HepG2 (cell line): ENCODE data around the gene GRB2. TPM values are rescaled to one million over a fixed set of nuclear protein-coding genes. Genes with fewer than 3 reads are reported as not detected.
A peak's percentile ranks its signal among the peaks of the same experiment; 100 is the strongest.

ENCODE experiments used
- ATAC-seq: fragments of 200-7000 bp; cut with Tn5 transposase; 3 replicates; pipeline ENCODE4 v1.9.1; 2020; ENCODE audit warnings: mild to moderate bottlenecking, moderate library complexity
- BruUV-seq: library from RNA; stranded (reverse); fragments of 400-500 nt; replicated peaks from 2 replicates; lab custom pipeline; 2021; lab: Mats Ljungman, UMichigan
- CTCF ChIA-PET: fragments of 300-600 bp; formaldehyde crosslinking; extraction: SDS; loops from one replicate; lab custom pipeline; 2021; ENCODE audit warnings: low total read pairs, inconsistent platforms, low intra/inter-chr PET ratio; lab: Yijun Ruan, JAX
- POLR2A ChIA-PET: fragments of 350-600 bp; sonication (Branson Sonifier 250); formaldehyde crosslinking; loops from one replicate; lab custom pipeline; 2020; ENCODE audit warnings: antibody characterized with exemption, inconsistent platforms; lab: Yijun Ruan, JAX
- DNase-seq: peaks from one replicate; pipeline ENCODE4 v3.0.0-alpha.2; 2015; ENCODE audit warnings: low spot score
- FAIRE-seq: peaks from 3 replicates; lab custom pipeline; 2011; peaks lifted over from hg19 to GRCh38; lab: Jason Lieb, UNC
- H2AFZ ChIP-seq: one replicate; pipeline ENCODE4 v1.6.1; 2011; ENCODE audit warnings: low read length, inconsistent platforms
- H3K27ac ChIP-seq: fragments of 300-600 bp; 3 replicates; pipeline ENCODE4 v1.8.0; 2011; ENCODE audit warnings: mixed run types, mild to moderate bottlenecking, mixed read lengths, low read length, inconsistent platforms; ENCODE audit not compliant: insufficient read depth; ENCODE audit errors: extremely low read length
- H3K27me3 ChIP-seq, 2 experiments: fragments of 200-600 bp in 1 of 2; 2 replicates in 1 of 2; 3 replicates in 1 of 2; pipeline versions ENCODE4 v1.6.0 to v1.8.0; 2011; ENCODE audit warnings: low read length in 2 of 2, mild to moderate bottlenecking in 2 of 2, moderate library complexity in 2 of 2, inconsistent platforms in 1 of 2; ENCODE audit not compliant: insufficient read depth in 2 of 2, control insufficient read depth in 1 of 2
- H3K36me3 ChIP-seq, 2 experiments: fragments of 200-600 bp in 1 of 2; replicated peaks in 1 of 2; 2 replicates in 1 of 2; 3 replicates in 1 of 2; pipeline versions ENCODE4 v1.5.1 to v1.8.0; 2011; ENCODE audit warnings: low read length in 2 of 2, inconsistent platforms in 1 of 2; ENCODE audit not compliant: insufficient read depth in 2 of 2, control insufficient read depth in 1 of 2
- H3K4me1 ChIP-seq: 2 replicates; pipeline ENCODE4 v1.5.1; 2012; ENCODE audit warnings: low read length, inconsistent platforms; ENCODE audit not compliant: insufficient read depth
- H3K4me2 ChIP-seq: 2 replicates; pipeline ENCODE4 v1.6.0; 2011; ENCODE audit warnings: low read depth, low read length, inconsistent platforms
- H3K4me3 ChIP-seq, 3 experiments: fragments of 200-600 bp in 1 of 3; sonication (generic), shearing (Covaris generic) in 1 of 3; replicated peaks in 1 of 3; 2 replicates each; pipeline ENCODE4 v1.5.1; 2011 to 2016; ENCODE audit warnings: low read length in 3 of 3, inconsistent platforms in 2 of 3, low read depth in 2 of 3, mild to moderate bottlenecking in 2 of 3, control low read depth in 1 of 3, mixed read lengths in 1 of 3; ENCODE audit not compliant: insufficient read depth in 1 of 3
- H3K79me2 ChIP-seq: one replicate; pipeline ENCODE4 v1.6.1; 2011; ENCODE audit warnings: low read length, inconsistent platforms; ENCODE audit not compliant: insufficient read depth
- H3K9ac ChIP-seq: 2 replicates; pipeline ENCODE4 v1.6.0; 2011; ENCODE audit warnings: mild to moderate bottlenecking, low read depth, low read length, inconsistent platforms; ENCODE audit not compliant: insufficient read depth
- H3K9me3 ChIP-seq: 2 replicates; pipeline ENCODE4 v1.5.1; 2012; ENCODE audit warnings: mild to moderate bottlenecking, low read length
- H4K20me1 ChIP-seq: 2 replicates; pipeline ENCODE4 v1.6.0; 2011; ENCODE audit warnings: inconsistent platforms, mild to moderate bottlenecking, low read length, moderate library complexity; ENCODE audit not compliant: insufficient read depth
- ARNT2 ChIP-seq: sonication (generic); formaldehyde crosslinking; IDR thresholded peaks from 2 replicates; pipeline ENCODE4 v1.8.0; 2022; ENCODE audit warnings: mild to moderate bottlenecking, low read depth, missing genetic modification reagents, moderate library complexity
- ATF7-NPFF ChIP-seq: sonication (generic); formaldehyde crosslinking; IDR thresholded peaks from 2 replicates; pipeline ENCODE4 v1.8.1; 2023; ENCODE audit warnings: mild to moderate bottlenecking, low read depth, missing genetic modification reagents, moderate library complexity
- CBX5 ChIP-seq: sonication (generic); formaldehyde crosslinking; IDR thresholded peaks from 2 replicates; pipeline ENCODE4 v1.4.0; 2020; ENCODE audit warnings: missing genetic modification reagents, borderline replicate concordance
- GLI4 ChIP-seq: sonication (generic); formaldehyde crosslinking; IDR thresholded peaks from 2 replicates; pipeline ENCODE4 v1.5.1; 2020; ENCODE audit warnings: missing genetic modification reagents, mild to moderate bottlenecking, moderate library complexity, borderline replicate concordance
- JUNB ChIP-seq: sonication (generic); formaldehyde crosslinking; IDR thresholded peaks from 2 replicates; pipeline ENCODE4 v1.8.0; 2022; ENCODE audit warnings: missing genetic modification reagents, mild to moderate bottlenecking, borderline replicate concordance
- MXD4 ChIP-seq: IDR thresholded peaks from 2 replicates; pipeline ENCODE4 v1.6.1; 2016; ENCODE audit warnings: mild to moderate bottlenecking, missing biosample characterization, missing genetic modification reagents
- NFE2 ChIP-seq: sonication (generic); formaldehyde crosslinking; IDR thresholded peaks from 2 replicates; pipeline ENCODE4 v1.4.0; 2020; ENCODE audit warnings: missing genetic modification reagents
- NR1H2 ChIP-seq: sonication (generic); formaldehyde crosslinking; IDR thresholded peaks from 2 replicates; pipeline ENCODE4 v1.8.1; 2022; ENCODE audit warnings: low read depth, missing genetic modification reagents, borderline replicate concordance
- PCBP2 ChIP-seq: fragments of 200-400 bp; formaldehyde crosslinking; optimal IDR thresholded peaks from 2 replicates; pipeline ENCODE3; 2018; ENCODE audit warnings: low read length, low read depth; ENCODE audit not compliant: poor library complexity, severe bottlenecking
- TOE1 ChIP-seq: sonication (generic); formaldehyde crosslinking; IDR thresholded peaks from 2 replicates; pipeline ENCODE4 v1.4.0; 2020; ENCODE audit warnings: mild to moderate bottlenecking, missing genetic modification reagents
- ZEB1 ChIP-seq: IDR thresholded peaks from 2 replicates; pipeline ENCODE4 v1.6.1; 2012; ENCODE audit warnings: mild to moderate bottlenecking, low read depth, inconsistent platforms; ENCODE audit not compliant: insufficient replicate concordance
- ZNF354B ChIP-seq: sonication (generic); formaldehyde crosslinking; IDR thresholded peaks from 2 replicates; pipeline ENCODE4 v1.8.0; 2022; ENCODE audit warnings: mild to moderate bottlenecking, missing genetic modification reagents
- ZNF563 ChIP-seq: sonication (generic); formaldehyde crosslinking; IDR thresholded peaks from 2 replicates; pipeline ENCODE4 v1.8.0; 2022; ENCODE audit warnings: mild to moderate bottlenecking, moderate library complexity, missing genetic modification reagents
- ZNF670 ChIP-seq: sonication (generic); formaldehyde crosslinking; IDR thresholded peaks from 2 replicates; pipeline ENCODE4 v1.8.0; 2022; ENCODE audit warnings: mild to moderate bottlenecking, missing genetic modification reagents, borderline replicate concordance
- ZNF83 ChIP-seq: sonication (generic); formaldehyde crosslinking; IDR thresholded peaks from 2 replicates; pipeline ENCODE4 v1.4.0; 2020; ENCODE audit warnings: missing genetic modification reagents, mild to moderate bottlenecking, borderline replicate concordance
- ZZZ3 ChIP-seq: sonication (generic); formaldehyde crosslinking; IDR thresholded peaks from 2 replicates; pipeline ENCODE4 v1.4.0; 2020; ENCODE audit warnings: missing genetic modification reagents, mild to moderate bottlenecking, borderline replicate concordance
- WGBS: methylation state at CpG from one replicate; pipeline ENCODE4 v1.1.6; 2017; ENCODE audit warnings: low lambda C conversion rate; 5-methylcytosine and 5-hydroxymethylcytosine counted together
- in situ Hi-C: cut with HindIII; loops from 2 replicates; pipeline ENCODE4 v1.10.0; 2017; ENCODE audit warnings: low pct_unique_long_range_greater_than_20kb; ENCODE audit not compliant: extremely low pct_ligation_motif_present
- intact Hi-C: fragments of 100-400 bp; cut with micrococcal nuclease; formaldehyde crosslinking; loops from one replicate; pipeline ENCODE4 v1.10.0; 2022; ENCODE audit not compliant: unreplicated experiment
- polyA plus RNA-seq, 8 experiments: library from polyadenylated mRNA; depleted of rRNA in 3 of 8; stranded (reverse) in 7 of 8; unstranded in 1 of 8; fragments of >200 nt; fragmentation: Illumina TruSeq in 4 of 8; extraction: Trizol in 4 of 8; gene quantifications; 2 replicates each; pipeline versions ENCODE4 v1.2.1 to v1.2.3, GENCODE V29; 2011 to 2016; ENCODE audit warnings: low read depth in 4 of 8, missing spikeins in 1 of 8, mixed read lengths in 1 of 8; ENCODE audit not compliant: insufficient read depth in 1 of 8
- total RNA-seq, 5 experiments: library from RNA; depleted of rRNA; stranded (reverse); fragments of >200 nt; fragmentation: Illumina TruSeq; extraction: Trizol; gene quantifications; 2 replicates each; pipeline ENCODE4 v1.2.3, GENCODE V29; 2016; ENCODE audit warnings: low read depth in 1 of 5
- TF ChIP-seq, protein P1 (sequence below): sonication (generic); formaldehyde crosslinking; IDR thresholded peaks from 2 replicates; pipeline ENCODE4 v1.8.0; 2022; ENCODE audit warnings: missing genetic modification reagents, mild to moderate bottlenecking, borderline replicate concordance
- TF ChIP-seq, protein P2 (sequence below): IDR thresholded peaks from 2 replicates; pipeline ENCODE4 v1.6.1; 2016; ENCODE audit warnings: missing compliant biosample characterization, missing genetic modification reagents, borderline replicate concordance

The GRB2 gene
- total and polyA plus RNA-seq, 2 of the 13 experiments (the other 11 are each of a cell fraction or from before 2014, with no cell fraction given), result 84.6 to 92.3 TPM

DNA sequence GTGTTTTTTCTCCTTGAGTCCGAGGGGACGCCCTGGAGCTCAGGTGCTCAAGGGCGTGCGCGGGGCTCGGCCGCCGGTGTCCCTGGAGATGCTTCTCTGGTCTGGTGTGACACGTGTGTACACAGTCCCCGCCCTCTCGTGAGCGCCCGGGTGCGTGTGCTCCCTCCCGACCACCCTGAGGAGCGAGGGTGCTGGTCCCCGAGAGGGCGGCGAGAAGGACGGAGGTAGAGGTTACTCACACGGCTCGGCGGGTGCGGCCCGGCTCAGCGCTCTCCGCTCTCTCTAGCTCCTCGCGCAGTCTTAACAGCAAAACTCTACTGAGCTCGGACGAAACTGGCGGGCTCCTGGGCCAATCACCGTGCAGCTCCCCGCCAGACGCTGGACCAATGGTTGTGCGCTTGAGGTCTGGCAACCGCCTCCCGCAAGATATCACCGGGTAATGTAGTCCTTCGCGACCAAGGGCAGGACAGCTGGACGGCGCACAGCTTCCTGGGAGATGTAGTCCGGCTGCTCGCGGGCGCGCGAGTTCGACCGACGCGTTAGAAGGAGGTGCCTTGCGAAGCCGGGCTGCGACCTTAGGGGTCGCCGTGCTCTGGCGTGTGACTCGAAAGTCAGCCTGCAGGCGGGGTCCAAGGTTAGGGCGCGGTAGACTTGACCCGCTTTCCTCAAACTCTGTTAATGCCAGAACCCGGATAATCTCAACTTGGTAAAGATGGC, 116.2 kb downstream of the GRB2 start, which contains the start of gene SLC25A19 (continued):
- peak; percentile 83; the same call in 1 of the 2 replicates for TF ChIP-seq CBX5 (CRISPR knock-in tag)

DNA sequence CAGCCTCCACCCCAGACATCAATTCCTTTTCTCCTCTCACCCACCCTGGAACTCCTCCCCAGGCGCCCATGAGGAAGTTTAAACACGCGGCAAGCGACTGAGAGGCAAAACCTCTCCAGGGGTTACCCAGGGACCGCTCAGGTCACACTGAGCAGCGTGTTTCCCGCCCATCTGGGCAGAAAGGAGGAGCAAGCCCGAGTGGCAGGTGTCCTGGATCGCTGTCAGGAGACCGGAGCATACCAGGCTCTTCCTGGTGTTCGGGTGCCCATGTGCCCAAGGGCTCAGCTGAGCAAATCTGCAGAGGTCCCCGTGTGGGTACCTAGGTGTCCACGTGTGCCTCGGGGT, 116.7 kb downstream of the GRB2 start:
- FAIRE-seq (peak; percentile 36), DNase-seq (peak; percentile 69), ATAC-seq (peak; percentile 77)
- intact Hi-C loops (loop anchor here (1.0 kb wide), 2 partner anchors 17 to 117 kb away; partner anchors contain the start of genes GRB2 and MIF4GD), in situ Hi-C loops (no loop called here)
- peaks cover 15% of the 10 kb centered on the region for H3K79me2 ChIP-seq
- H3K9me3 ChIP-seq, result no peaks in the 10 kb centered on the region
- CTCF ChIA-PET, result interaction anchor here (1.2 to 1.3 kb wide), 2 partner anchors 18 to 116 kb away, joined by 3 to 5 read pairs; no protein-coding TSS in a partner anchor
- H2AFZ ChIP-seq, result no peak overlapping the region
- BruUV-seq, result no TSS peak
- peak overlapping the region; percentile 78 for H3K4me2 ChIP-seq
- peaks cover 52% of the 10 kb centered on the region for H3K4me1 ChIP-seq
- POLR2A ChIA-PET, result interaction anchor here (0.5 to 2.2 kb wide), 37 partner anchors 9 to 491 kb away, joined by 3 to 73 read pairs (median 5); partner anchors contain the start of genes FDXR, GGA3, GRB2 and MIF4GD
- H3K27me3 ChIP-seq, result no peaks in the 10 kb centered on the region
- 2% methylated on average over 9 of the region's 14 CpGs for WGBS
- peak overlapping the region; percentile 74 to 94 (median 87) for H3K4me3 ChIP-seq
- H4K20me1 ChIP-seq, result no peaks in the 10 kb centered on the region
- peaks cover 6 to 23% of the 10 kb centered on the region in 2 experiments; a peak in 4 of 5 replicates for H3K36me3 ChIP-seq
- peak overlapping the region; percentile 84 for H3K9ac ChIP-seq
- H3K27ac ChIP-seq, result peak overlapping the region; percentile 75
- TF ChIP-seq ZEB1 (peak; percentile 37), ZNF563 (CRISPR knock-in tag) (peak; percentile 16; the same call in 1 of the 2 replicates), GLI4 (CRISPR knock-in tag) (0 out of 2 replicates have a peak, but pooled peaks have one; percentile 68), TOE1 (CRISPR knock-in tag) (no peak), ARNT2 (CRISPR knock-in tag) (0 out of 2 replicates have a peak, but pooled peaks have one; percentile 12), NFE2 (CRISPR knock-in tag) (no peak), ZZZ3 (no peak), ATF7-NPFF (CRISPR knock-in tag) (no peak; the same call in 1 of the 2 replicates), JUNB (CRISPR knock-in tag) (no peak), MXD4 (no peak), PCBP2 (peak; percentile 20), ZNF670 (peak; percentile 70; the same call in 1 of the 2 replicates), NR1H2 (0 out of 2 replicates have a peak, but pooled peaks have one; percentile 46), ZNF354B (no peak), ZNF83 (CRISPR knock-in tag) (no peak)
- TF ChIP-seq, protein P1, sequence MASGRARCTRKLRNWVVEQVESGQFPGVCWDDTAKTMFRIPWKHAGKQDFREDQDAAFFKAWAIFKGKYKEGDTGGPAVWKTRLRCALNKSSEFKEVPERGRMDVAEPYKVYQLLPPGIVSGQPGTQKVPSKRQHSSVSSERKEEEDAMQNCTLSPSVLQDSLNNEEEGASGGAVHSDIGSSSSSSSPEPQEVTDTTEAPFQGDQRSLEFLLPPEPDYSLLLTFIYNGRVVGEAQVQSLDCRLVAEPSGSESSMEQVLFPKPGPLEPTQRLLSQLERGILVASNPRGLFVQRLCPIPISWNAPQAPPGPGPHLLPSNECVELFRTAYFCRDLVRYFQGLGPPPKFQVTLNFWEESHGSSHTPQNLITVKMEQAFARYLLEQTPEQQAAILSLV (CRISPR knock-in tag), result no peak
- TF ChIP-seq, protein P2, sequence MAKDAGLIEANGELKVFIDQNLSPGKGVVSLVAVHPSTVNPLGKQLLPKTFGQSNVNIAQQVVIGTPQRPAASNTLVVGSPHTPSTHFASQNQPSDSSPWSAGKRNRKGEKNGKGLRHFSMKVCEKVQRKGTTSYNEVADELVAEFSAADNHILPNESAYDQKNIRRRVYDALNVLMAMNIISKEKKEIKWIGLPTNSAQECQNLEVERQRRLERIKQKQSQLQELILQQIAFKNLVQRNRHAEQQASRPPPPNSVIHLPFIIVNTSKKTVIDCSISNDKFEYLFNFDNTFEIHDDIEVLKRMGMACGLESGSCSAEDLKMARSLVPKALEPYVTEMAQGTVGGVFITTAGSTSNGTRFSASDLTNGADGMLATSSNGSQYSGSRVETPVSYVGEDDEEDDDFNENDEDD (CRISPR knock-in tag), result peak; percentile 82; the same call in 1 of the 2 replicates
